GM18519 (cell line): Measurements from ENCODE around the gene NET1.
"Not testable (repeated sequence)": the region's sequence is repeated elsewhere in the genome, so short reads cannot be mapped to it uniquely, and the experiment has no call there.

Experiments
- ATAC-seq: cut with Tn5 transposase; IDR thresholded peaks from one replicate; pipeline ENCODE4 v1.9.1; 2021; ENCODE audit warnings: mild to moderate bottlenecking, moderate library complexity; ENCODE audit not compliant: unreplicated experiment, low FRiP score

The NET1 gene, protein sequence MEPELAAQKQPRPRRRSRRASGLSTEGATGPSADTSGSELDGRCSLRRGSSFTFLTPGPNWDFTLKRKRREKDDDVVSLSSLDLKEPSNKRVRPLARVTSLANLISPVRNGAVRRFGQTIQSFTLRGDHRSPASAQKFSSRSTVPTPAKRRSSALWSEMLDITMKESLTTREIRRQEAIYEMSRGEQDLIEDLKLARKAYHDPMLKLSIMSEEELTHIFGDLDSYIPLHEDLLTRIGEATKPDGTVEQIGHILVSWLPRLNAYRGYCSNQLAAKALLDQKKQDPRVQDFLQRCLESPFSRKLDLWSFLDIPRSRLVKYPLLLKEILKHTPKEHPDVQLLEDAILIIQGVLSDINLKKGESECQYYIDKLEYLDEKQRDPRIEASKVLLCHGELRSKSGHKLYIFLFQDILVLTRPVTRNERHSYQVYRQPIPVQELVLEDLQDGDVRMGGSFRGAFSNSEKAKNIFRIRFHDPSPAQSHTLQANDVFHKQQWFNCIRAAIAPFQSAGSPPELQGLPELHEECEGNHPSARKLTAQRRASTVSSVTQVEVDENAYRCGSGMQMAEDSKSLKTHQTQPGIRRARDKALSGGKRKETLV

DNA sequence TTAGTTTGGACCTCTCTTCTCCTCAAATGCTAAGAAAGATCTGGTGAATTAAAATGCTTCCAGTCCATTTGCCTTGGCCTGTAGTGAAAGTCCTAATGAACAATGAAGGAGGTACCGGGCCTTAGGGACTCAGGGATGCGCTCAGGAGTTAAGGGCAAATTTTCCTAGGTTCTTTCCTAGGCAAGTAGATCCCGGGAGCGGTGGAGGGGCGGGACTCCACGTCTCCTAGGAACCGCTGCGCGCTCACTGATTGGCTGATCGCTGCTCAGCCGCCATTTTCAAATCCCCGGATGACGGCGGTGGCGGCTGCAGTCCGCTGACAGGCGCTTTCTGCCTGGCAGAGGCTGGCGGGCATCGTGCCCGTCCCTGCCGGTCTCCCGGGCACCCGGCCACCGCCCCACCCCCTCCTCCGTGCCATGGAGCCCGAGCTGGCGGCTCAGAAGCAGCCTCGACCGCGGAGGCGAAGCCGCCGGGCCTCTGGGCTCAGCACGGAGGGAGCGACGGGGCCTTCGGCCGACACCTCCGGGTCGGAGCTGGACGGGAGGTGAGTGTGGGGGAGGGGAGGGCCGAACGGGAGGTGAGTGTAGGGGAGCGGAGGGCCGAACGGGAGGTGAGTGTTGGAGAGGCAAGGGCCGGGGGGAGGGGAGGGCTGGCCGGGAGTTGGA, at the start of gene NET1:
Gene NET1, plus strand, starts transcription at position 281 of the 665 bp plus-strand sequence. Its CDS starts 136 bp downstream, at position 417.
- ATAC-seq = peak; percentile 98

DNA sequence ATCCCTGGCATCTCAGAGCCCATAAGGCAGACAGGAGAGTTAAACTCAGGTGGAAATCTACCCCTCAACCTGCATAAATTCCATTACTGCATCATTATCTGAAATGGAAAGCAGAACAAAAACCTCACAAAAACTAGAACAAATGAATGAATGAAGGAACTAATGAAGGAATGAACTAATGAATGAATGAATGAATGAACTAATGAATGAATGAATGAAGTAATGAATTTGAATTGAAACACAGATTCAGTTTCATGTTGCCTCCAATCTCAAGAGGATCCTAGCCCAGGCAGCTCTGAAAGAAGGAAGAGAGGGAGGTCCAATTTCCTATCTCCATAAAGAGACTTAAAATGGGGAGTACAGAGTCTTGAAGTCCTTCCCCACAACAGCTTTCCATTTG, 49.5 kb upstream of the NET1 start:
- ATAC-seq = no peak

DNA sequence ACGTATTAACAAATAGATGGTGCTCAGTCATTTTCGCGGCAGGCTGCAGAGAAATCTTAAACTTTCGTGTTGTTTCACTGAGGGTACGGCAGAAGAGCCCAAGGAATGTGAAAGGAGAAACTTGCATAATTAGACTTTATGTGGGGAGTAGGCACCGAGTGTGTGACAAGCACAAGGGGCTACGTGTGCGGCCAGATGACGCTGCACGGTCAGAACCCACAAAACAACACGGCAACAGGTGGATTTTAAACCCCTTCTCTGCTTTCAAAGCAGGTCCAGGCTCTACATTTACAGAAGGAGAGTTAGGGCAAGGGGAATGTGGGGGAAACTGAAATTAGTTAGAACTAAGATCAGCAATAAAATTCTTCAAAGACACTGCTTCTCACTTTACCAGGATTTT, 48.0 kb upstream of the NET1 start:
- ATAC-seq = no peak

DNA sequence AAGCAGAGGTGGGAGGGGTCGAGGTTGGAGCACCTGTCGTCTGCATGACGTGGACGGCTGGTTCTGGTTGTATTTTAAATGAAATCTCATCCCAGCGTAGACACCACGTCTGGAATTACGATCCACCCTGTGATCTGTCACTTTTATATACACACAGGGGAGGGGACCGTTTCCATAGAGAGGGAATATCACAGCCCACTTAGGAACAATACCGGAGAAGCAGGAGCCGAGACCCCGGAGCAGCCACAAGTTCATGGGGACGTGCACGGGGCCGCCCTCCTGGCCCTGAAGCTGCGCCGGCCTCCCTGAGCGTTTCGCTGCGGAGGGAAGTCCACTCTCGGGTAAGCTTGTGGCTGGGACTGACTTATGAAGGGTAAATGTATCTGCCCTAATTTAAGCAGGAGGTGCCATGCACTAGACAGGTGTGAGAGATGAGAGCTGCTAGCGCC, 47.4 kb upstream of the NET1 start, which contains the start of gene UCN3:
Gene UCN3, plus strand, starts transcription at position 77 of the 449 bp plus-strand sequence. CDS start 8,755 bp downstream, outside the sequence.
- ATAC-seq = no peak

DNA sequence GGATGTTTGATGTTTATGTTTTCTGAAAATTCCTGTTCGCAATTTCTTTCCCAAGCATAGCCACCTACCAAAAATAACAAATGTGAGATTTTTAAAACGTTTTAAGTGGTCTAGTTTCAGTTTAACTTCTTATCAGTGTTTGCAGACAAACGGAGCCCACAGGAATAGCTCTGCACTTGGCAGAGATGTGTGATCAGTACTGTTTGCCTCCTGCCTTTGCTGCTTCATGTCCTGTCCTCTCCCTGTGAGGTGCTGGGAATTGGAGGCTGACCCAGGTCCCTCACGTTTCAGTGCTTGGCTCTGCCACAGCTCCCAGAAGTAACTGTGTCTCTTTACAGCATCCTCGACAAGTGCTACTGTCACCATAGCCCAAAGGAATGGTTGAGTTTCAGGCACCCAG, 46.4 kb upstream of the NET1 start:
- ATAC-seq = no peak

DNA sequence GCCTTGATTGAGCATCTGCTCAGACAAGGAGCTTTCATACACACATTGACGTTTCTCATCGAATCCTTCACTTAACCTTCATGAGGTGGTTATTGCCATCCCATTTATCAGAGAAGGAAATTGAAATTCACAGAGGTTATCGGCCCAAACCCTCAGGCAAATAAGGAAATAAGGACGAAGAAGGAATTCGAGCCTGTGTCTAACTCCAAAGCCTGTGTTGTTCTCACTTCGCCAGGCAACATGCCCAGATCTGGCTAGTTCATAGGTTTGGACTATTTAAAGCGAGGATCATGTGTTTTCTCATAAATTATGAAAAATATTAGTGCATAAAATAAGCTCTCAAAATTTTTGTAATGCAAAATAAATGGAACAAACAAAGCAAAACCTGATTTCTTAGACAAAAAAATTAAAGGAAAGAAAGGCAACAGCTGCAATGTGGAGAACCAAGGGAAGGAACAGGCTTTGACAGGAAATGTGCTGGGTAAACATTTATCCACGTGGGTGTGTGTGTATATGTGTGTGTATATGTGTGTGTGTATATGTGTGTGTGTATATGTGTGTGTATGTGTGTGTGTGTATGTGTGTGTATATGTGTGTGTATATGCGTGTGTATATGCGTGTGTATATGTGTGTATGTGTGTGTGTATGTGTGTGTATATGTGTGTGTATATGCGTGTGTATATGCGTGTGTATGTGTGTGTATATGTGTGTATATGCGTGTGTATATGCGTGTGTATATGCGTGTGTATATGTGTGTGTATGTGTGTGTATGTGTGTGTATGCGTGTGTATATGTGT, 42.8 kb upstream of the NET1 start:
- no peak for ATAC-seq

DNA sequence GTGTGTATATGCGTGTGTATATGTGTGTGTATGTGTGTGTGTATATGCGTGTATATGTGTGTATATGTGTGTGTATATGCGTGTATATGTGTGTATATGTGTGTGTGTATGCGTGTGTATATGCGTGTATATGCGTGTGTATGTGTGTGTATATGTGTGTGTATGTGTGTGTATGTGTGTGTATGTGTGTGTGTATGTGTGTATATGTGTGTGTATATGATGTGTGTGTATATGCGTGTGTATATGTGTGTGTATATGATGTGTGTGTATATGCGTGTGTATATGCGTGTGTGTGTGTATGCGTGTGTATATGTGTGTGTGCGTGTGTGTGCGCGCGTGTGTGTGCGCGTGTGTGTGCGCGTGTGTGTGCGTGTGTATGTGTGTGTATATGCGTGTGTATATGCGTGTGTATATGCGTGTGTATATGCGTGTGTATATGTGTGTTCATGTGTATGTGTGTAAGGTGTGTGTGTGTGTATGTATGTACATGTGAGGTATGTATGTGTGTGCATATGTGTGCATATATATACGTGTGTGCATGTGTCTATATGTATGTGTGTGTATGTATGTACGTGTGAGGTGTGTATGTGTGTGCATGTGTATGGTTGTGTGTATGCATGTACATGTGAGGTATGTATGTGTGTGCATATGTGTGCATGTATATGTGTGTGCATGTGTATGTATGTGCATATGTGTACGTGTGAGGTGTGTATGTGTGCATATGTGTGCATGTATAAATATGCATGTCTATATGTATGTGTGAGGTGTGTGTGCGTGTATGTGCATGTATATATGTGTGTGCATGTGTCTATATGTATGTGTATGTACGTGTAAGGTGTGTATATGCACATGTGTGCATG, 41.6 kb upstream of the NET1 start:
- ATAC-seq = no peak

DNA sequence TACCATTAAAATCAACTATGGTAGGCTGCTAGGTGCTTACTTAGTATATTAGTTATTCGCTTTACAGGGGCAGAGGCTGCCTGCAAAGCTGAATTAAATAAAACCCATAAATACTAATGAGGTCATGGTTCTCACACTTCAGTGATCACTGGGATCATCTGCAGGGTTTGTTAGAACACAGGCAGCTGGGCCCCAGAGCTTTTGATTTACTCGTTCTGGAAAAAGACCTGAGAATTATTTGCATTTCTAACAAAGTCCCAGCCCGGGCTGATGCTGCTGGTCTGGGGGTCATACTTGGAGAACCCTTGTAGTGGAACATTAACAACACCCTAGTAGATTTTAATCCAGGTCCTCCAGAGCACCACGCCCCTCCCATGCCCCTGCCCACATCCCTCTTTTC, 39.0 kb upstream of the NET1 start:
- ATAC-seq = no peak

DNA sequence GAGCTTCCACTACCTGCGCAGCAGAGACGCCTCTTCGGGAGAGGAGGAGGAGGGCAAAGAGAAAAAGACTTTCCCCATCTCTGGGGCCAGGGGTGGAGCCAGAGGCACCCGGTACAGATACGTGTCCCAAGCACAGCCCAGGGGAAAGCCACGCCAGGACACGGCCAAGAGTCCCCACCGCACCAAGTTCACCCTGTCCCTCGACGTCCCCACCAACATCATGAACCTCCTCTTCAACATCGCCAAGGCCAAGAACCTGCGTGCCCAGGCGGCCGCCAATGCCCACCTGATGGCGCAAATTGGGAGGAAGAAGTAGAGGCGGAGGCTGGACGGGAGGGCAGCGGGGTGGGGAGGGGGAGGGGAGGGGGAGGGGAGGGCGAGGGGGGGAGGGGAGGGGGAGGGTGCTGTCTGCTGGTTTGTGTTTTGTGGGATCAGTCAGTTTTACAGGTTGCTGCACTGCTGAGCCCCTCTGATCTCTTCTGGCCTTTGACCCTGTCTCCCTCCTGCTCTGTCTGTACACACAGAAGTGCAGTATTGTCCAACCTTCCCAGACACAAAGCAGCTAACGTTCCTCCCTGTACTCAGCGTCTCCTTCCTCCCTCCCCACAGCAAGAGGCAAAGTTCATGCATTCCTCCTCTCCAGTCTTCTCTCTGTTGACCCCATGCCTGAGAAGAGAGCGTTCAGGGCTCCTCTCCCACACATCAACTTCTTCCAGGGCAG, 38.3 kb upstream of the NET1 start:
- no peak for ATAC-seq

DNA sequence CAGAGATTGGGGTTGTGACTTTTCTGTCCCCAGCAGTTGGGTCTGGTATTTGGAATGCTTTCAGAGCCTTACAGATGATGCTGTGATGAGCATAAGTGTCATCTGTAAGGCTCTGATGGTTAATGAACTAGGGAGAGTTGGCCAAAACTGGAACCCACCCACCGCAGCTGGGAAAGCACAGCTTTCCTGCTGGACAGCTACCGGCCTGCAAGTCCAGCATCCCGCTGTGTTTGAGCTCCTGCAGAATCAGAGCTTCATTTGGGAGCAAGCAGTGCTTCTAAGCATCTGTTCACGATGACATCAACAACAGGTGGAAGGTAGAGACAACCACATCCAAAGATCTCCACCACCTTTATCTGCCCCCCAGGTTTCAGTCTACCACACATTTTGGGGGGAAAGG, 35.9 kb upstream of the NET1 start:
- ATAC-seq = no peak

DNA sequence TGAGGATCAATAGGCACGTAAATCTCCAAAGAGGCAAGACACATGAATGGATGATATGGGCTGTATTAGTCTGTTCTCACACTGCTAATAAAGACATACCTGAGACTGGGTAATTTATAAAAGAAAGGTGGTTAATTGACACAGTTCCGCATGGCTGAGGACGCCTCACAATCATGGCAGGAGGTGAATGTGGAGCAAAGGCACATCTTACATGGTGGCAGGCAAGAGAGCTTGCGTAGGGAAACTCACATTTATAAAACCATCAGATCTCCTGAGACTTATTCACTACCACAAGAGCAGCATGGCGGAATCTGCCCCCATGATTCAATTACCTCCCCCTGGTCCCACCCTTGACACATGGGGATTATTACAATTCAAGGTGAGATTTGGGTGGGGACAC, 33.2 kb upstream of the NET1 start:
- not testable (repeated sequence) for ATAC-seq

DNA sequence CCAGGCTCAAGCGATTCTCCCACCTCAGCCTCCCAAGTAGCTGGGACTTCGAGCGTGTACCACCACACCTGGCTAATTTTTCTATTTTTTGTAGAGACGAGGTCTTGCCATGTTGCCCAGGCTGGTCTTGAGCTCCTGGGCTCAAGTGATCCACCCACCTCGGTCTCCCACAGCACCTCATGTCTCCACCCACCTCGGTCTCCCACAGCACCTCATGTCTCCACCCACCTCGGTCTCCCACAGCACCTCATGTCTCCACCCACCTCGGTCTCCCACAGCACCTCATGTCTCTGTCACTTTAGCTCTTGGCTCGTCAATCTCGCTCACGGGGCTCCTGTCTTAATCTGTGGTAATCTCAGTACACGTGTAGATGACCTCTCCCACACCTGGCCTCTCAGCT, 32.0 kb upstream of the NET1 start:
- ATAC-seq = not testable (repeated sequence)

DNA sequence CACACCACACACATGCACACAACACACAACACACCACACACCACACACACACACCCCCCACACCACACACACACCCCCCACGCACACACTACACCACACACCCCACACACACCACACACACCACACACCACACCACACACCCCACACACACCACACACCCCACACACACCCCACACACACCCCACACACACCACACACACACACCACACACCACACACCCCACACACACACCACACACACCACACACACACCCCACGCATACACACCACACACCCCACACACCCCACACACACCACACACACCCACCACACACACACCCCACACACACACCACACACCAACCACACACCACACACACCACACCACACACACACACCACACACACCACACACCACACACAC, 31.2 kb upstream of the NET1 start:
- ATAC-seq = no peak

DNA sequence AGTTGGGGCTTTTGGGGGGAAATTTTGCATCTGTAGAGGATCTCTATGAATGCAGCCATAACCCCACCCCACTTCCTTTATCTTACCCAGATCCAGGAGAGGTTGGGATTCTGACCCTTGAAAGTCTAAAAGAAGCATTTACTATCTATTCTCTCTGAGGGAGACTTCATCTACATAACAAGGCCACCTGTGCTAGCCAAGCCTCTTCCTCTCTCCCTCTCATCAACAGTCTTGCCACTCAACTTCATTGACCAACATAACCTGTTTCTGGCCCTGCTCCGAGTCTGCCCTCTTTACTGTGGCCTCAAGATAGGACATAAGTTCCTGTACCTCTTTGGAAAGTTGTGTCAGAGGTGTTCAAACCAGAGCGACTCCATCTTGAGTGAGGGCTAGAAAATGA, 27.1 kb upstream of the NET1 start:
- no peak for ATAC-seq

DNA sequence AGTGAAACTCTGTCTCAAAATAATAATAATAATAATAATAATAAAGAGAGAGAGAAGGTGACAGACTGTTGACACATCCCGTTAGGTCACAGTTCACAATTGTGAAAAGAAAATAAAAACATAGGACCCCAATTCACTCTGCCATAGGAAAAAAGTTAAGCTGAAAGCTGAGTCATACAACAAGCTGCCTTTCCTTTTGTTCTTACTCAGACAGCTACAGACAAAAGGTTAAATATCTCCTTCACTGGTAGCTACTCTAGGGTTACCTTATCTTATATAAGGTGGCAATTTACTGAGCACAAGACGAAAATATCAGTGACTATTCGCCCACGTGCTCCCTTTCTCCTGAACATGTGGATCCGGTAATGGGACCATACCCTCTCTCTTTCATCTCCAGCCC, 25.2 kb upstream of the NET1 start:
- ATAC-seq = no peak

DNA sequence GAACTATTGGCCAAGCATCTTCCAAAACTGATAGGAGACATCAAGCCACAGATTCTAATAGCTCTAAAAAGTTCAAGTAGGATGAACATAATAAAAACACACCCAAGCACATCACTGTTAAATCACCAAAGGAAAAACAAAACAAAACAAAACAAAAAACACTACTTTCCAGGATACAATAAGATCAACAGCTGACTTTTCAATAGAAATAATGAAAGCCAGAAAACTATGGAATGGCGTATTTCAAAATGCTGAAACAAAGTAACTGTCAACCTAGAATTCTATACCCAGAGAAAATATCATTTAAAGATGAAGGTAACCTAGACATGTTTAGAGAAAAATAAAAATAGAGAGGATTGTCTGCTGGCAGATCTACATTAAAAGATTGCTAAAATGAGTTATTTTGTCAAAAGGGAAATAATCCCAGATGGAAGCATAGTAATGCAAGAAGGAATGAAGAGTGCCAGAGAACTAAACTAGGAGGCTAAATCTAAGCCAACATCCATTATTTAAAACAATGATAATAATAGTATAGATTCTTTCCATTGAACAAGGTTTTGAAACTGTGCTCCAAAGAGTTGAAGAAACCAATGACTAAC, 21.7 kb upstream of the NET1 start:
- ATAC-seq = no peak

DNA sequence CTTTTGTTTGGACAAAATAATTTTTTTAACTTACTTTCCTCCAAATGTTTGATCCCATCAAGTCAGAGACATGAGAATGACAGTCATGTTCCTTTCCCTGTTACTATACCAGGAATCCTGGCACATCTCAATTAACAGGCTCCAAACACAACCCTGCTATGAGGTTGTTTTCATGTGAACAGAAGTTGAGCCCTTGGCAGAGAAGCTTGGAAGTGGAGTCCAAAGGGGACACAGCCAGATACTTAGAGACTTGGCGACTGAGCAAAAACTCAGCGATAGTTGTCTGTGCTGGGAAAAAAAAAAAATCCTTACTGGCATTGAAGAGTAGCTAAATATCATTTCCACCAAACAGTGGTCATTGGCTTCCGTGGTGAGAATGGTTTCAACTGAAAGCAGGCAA, 20.6 kb upstream of the NET1 start:
- no peak for ATAC-seq

DNA sequence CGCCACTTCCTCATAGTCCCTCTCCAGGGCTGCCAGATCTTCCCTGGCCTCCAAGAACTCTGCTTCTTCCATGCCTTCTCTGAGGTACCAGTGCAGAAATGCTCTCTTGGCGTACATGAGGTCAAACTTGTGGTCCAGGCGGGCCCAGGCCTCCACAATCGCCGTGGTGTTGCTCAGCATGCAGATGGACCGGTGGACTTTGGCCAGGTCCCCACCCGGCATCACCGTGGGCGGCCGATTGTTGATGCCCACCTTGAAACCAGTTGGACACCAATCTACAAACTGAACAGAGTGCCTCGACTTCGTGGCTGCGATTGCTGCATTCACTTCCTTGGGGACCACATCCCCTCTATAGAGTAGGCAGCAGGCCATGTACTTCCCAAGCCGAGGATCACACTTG, 18.8 kb upstream of the NET1 start:
- ATAC-seq = no peak

DNA sequence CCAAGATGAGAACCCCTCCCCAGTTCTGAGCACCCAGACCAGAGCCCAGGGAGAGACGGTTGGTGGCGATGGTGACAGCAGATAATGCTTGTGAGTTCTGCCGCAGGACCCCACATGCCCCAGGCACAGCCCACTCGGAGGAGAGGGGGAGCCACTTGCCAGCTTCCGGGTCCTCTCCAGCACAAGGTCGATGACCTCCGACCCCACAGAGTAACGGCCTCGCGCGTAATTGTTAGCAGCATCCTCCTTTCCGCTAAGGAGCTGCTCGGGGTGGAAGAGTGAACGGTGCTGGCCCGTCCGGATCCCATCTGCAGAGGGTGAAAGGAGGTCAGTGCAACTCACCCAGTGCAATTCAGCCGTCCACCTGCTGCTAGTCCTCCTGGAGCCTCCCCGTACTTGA, 17.2 kb upstream of the NET1 start:
- ATAC-seq = no peak
